NCI-H2107 (cell line): ENCODE results near the gene NSD2.

Experiments
- DNase-seq: peaks from one replicate; lab custom pipeline; 2025; lab: John Stamatoyannopoulos, UW

NSD2 gene

DNA sequence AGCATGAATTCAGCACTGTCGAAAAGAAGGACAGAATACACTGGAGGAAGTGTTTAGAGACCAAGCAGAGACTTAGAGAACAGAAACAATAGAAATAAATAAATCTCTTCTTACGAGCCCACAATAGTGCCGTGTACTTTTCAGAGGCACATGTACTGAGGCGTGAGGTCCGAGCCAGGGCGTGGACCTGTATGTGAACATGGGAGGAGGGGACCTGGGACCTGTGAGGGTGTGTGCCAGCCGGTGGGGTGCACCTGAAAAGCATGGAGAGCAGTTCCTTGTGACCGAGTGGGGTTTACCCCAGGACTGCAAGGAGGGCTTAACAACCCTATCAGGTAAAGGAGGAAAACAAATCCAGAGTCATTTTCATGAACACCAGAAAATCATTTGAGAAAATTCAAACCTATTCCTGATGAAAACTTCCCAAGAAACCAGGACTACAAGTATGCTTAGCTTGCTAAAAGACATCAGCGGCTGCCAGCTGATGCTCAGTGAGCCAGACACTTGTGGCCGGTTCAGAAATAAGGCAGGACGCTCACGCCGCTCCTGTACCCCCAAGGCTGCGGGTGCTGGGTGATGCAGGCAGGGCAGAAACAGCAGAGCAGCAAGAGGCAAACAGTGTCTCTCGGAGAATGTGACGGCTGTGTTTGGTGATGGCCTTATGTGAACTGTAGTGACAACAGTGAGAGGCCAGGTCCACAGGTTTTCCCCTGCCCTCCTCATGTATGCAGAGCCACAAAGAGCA lies 100.4 kb downstream of the NSD2 start:
- no peak for DNase-seq

DNA sequence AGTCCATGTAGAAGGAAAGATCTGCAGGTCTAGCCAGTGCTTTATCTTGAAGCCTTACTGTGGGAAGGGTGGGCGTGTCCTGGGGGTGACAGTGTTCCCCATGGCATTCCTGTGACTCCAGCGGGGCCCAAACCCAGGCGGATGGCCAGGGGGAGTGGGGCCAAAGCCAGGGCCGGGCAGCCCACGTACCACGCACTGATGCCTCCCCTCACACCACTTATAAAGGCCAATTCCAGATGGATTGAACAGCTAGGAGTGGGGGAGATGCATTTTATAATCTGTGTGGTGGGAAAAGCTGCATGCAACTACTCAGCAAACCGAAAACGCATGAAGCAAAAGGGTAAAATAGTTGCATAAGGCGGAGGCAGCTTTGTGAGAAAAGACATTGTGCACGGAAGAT lies 101.2 kb downstream of the NSD2 start:
- no peak for DNase-seq

DNA sequence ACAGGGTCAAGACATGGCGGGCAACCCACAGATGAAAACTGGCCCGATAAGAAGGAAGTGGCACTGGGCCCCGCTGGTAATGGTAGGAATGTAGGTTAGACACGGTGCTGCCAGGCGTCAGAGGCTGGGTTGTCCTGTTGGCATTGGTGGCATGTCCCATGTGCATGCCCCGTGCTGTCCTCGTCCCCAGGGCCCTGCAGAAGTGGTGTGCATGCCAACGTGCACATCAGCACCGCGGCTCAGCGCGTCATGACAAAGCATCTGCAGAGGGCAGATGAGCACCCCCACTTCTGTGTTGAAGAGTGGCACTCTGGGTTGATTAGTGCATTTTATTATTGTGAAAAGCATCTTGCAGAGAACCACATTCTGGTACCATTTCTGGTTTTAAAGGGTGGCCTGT lies 102.0 kb downstream of the NSD2 start:
- DNase-seq: no peak

DNA sequence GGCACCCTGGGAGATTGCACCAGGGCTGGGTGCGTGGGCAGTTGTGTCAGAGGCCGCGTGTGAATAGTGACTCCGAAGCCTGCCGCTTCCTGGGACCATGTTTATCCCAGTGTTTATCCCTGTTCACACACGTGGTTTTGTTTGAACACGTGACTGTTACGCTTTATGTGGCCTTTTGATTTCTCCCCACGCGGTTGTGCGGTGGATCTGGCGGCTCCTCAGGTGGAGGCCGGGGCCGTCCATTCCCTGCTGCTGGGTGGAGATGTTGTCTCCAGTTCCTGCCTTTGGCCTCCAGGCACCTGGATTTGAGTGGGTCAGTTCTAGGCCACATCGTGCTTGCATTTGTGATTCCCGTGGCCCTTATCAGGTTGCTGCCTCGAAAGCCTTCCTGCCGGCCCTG lies 102.5 kb downstream of the NSD2 start:
- no peak for DNase-seq

DNA sequence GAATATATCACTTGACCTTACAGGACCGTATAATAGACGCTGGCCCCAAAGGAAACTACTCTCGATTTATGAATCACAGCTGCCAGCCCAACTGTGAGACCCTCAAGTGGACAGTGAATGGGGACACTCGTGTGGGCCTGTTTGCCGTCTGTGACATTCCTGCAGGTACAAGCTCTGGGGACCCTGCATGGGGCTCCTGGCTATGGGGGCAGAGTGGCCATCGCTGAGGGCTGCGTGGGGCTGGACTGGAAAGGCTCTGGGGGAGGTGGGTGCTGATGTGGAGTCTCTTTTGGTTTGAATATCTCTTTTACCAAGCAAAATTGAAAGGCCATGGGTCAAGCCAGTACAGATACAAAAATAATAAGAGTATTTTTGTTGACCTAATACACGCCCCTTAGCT lies 103.6 kb downstream of the NSD2 start:
- DNase-seq: no peak

DNA sequence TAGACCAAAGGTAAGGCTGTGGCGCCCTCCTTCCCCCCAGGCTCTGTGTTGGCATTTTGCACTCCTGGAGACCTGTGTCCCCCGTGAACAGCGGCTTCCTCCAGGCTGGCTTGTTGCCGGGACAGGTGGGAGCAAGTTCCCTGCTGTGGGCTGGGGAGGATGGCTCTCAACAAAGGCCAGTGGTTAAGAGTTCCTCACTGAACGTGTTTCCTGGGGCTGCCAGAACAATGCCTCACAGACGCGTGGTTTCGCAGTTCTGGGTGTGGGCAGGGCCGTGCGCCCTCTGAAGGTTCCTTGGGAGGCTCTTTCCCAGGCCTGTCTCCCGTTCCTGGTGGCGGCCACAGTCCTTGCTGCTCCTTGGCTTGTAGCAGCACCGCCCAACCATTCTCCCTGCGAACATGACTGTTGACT lies 104.2 kb downstream of the NSD2 start:
- no peak for DNase-seq

DNA sequence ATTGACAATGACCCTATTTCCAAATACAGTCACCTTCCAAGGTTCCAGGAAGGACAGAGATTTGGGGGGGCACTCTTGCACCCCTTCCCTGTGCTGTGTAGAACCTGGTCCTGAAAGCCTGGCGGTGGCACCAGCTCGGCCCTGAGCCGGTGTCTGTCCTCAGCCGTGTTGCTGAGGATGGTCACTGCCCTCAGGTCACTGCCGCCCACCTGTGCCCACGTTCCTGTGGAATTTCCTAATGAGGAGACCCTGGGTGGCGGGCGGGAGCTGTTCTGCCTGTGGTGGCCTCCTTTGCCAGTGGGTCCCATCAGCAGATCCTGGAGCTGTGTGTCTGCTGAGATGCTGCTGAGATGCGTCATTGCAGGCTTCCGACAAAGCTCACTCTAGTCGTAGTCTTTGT lies 104.7 kb downstream of the NSD2 start:
- DNase-seq: no peak

DNA sequence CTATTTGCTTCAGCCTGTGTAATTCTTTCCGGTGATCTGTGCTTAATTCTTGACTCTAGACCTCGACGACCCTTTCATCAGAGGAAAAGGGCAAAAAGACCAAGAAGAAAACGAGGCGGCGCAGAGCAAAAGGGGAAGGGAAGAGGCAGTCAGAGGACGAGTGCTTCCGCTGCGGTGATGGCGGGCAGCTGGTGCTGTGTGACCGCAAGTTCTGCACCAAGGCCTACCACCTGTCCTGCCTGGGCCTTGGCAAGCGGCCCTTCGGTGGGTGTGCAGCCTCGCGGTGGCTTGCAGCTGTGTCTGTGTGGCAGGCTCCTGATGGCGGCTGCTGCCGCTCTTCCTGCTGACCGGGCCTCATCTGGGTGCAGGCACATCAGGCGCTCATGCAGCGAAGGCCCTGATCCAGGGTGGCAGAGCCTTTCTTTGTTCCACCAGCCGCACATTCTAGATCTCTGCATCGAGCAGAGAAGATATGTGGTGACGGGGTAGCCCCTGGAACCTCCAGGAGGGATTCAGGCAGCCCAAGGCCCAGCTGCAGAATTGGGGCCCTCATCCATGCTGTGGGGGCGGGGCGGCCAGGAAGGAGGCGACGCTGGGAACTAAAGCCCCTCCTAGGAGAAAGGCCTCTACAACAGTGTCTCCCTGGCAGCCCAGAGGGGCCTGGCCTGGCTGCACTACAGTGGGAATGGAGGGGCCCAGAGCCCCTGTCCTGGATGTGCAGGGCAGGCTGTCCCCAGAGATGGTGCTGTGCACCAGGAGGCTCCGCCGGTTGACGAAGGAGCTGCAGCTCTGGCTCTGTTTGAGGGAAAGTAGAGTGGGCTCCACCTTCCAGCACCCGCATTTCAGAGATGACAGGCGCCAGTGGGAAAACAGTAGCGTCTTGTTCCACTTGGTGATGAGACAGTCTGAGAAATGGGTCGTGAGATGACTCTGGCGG lies 105.5 kb downstream of the NSD2 start:
- no peak for DNase-seq

DNA sequence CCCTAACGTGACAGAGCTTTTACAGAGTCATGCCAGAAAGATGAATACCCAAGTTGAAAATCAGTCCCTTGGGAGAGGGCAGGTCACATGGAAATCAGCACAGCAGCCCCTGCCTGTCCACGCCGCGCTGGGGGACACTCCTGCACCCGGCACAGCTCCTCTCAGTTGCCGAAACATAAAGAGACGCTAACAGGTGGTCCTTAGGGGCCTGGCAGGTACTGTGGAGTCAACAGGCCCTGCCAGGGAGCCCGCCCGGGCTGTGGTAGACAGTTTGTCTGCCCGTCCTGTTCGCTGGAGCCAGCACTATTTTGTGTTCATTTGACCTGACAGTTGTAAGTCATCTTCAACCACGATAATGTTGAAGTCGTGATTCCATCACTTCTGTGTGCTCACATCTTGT lies 107.0 kb downstream of the NSD2 start:
- no peak for DNase-seq

DNA sequence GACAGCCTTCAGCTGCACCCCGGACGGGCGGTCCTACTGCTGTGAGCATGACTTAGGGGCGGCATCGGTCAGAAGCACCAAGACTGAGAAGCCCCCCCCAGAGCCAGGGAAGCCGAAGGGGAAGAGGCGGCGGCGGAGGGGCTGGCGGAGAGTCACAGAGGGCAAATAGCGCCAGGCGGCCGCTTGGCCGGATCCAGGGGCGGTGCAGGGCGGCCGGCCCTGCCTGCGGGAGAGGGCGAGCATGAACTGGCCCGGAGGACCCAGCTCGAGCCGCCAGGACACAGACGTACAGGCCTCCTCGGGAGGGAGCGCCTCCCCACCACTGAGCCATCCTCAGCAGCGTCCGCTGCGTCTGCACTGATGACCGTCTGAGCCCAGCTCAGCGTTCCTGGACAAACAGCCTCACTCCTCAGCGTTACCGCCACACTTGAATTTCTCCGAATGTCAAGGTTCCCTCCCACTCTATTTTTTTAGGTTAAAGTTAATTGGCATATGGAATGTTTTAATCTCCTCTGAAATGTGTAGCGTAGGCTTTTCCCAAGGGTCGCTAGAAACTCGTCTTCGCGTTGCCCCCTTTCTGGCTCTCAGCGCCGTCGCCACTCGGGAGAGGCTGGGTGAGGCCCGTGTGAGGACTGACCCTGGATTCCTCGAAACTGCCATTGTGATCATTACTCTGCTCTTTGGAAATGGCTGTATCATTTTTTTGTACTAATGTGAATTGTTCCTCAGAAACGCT lies 107.7 kb downstream of the NSD2 start:
- DNase-seq: no peak

DNA sequence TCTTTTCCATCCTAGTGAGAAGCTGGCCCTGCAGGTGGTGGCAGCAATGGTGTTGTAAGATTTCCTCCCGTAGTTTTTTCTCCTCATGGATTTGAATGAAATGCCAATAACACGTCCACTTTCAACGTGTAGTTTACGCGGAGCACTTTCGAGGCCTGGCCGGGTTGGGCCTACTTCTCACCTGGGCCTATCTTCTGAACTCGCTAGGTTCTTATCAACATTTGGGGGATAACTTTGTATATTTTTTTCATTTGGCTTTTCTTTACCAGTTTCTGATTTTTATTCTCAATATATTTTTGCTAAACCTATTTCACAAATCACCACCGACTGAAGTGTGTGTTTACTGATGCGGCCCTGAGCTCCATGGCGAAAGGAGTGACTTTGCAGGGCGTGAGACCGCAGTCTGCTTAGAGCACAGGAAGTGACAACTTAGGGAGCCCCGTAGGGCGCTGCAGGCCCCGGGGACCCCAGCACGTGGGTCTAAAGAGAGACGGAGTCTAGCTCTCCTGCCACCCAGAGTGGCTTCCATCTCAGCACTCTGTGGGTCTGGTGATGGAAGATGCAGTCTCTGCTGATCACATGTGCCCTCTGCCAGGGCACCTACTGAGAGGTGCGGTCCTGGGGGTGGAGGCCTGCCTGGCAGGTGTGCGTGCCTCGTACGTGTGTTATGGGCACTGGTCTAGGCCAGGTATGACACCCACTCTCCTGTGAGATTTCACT lies 108.4 kb downstream of the NSD2 start:
- DNase-seq: no peak

DNA sequence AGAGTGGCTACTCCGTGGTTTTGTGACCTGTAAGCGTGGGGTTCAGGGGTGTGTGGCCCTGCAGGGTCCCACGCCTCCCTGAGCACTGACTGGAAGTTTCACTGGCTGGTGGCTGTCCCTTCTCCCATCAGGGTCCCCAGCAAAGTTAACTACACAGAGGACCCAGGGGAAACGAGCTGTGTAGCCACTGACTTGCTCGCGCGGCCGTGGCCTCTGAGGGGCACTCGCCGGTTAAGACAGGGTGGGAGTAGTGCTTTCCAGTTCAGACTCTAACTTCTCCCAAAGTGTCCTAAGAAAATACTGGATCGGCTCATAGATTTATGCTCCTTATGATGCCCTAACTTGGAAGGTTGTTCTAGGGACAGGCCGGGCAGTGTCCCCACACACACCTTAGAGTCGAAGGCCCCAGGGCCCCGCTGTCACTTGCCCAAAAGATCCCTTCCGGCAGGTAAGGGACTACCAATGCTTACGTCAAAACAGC lies 109.4 kb downstream of the NSD2 start:
- DNase-seq: no peak

DNA sequence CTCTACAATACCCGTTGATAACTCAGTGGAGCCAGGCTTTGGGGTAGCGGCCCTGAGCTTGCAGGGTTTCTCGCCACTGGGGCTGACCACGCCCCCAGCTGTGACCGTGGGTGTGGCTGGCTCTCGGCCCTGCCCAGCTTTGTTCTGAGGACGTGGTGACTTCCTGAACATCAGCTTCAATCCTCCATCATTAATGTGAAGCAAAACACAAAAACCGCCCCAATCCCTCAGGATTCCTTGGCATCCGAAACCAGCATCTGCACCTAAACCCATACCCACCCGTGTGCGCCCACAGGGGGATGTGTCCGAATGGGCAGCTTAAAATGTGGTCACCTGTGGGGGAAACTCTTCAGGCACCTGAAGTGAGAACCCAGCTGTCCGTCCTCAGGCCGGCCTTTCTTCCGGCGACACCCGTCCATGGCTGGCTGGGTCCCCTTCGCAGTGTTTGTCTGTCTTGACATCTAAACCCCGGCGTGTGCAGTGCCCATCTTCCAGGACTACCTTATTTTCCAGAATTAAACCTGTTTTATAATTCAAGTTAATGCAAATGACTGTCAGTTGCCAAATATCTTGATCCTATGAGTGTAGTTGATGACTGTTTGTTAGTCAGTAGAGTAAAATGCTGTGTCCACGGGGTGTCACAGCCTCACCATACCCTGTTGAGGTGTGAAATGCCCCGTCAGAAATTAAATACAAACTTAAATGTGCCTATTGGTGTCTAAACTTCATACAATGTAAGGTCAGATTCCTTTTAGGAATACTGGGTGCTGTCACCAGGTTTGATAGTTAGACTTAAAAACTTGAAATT lies 110.3 kb downstream of the NSD2 start:
- no peak for DNase-seq

DNA sequence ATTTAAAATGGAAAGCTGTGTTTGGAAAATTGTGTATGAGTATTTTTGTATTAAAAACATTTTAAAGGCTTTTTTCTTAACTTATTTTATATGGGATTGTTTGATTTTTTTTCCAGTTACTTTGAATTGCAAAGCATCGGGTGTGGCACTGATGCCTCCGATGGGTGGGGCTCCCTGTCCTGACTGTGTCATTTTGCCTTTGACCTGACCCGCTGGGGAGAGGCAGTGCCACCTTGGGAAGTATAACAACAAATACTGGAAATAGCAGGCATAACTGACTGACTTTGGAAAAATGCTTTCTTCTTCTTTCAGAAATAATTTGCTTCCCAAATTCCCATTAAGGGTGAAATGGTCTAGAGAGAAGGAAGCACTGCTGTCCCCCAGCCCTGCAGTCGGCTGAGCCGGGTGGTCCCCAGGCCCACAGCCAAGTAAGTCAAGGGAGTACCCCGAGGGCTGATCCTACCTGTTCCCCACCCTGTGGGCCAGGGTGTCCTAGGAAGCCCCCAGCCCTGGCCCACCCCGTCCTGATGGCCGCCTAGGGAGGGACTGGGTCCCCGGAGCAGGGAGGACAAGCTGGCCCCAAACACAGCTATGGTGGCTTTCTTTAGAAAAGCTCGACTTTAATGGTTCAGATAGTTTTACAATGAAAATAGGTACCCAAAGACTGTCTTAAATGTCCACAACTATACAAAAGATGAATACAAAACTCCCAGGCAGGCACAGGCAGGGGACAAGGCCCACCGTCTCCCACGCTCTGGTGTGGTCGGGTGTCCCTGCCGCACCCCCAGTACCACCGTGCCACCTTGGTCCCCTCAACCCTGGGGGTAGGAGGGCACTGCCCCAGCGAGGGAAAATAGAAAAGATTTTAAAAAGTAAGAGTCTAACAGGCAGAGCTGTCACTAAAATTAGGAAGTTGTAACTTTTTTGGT lies 111.2 kb downstream of the NSD2 start:
- no peak for DNase-seq

DNA sequence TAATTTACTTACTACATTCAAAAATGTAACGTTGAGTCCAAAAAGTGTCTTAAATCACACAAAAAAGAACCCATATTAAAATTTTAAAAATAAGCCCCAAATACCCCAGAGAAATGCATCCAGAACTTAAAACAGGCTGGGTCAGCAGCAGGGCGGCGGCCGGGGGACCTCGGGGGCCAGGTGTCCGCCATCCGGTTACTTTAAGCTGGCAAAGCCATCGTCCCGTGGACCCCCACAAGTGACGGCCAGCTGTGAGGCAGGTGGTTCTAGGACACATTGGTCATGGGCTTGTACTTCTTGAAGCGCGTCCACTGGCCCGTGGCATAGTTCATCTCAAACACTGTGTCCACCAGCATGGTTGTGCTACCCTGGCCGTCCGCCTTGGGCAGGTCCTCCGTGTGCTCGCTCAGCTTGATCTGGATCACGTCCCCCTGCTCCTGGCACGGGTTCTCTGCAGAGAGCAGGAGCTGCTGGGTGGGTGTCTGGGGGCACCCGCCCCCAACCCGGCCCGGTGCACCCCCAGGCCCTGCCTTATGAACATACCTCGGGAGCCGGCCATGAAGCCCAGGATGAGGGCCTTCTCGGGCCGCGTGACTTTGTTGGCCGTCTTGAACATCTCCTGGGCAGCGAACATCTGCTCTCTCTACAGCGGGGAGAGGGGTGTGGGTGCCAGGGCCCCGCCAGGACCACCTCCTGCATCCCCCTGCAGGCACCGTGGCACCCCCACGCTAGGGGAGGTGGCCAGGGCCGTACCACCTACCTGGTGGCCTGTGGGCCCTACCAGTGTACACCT lies 112.1 kb downstream of the NSD2 start:
- DNase-seq: no peak

DNA sequence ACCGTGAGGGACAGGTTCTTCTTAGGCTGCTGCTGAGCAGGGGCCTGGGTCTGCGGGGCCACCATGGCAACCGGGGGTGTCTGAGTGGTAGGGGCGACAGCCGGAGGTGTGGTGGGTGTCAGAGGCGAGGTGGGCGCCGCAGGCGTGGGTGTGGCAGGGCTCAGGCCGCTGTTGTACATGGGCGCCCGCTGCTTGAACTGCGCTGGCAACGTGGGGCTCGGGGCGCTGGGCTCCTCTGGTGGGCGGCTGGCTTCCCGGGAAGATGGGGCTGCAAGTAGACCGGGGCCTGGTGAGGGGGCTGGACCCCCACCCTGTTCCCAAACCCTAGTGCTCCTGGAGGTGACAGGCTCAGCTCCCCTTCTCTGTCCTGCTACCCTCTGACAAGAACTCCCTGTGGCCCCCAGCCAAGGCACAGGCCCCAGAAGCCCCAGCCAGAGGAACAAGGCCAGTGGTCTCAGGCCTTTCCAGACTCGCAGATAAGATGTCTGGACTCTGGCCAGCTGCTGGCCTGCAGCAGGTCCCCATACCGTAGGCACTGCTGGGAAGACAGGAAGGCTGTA lies 112.7 kb downstream of the NSD2 start:
- no peak for DNase-seq

DNA sequence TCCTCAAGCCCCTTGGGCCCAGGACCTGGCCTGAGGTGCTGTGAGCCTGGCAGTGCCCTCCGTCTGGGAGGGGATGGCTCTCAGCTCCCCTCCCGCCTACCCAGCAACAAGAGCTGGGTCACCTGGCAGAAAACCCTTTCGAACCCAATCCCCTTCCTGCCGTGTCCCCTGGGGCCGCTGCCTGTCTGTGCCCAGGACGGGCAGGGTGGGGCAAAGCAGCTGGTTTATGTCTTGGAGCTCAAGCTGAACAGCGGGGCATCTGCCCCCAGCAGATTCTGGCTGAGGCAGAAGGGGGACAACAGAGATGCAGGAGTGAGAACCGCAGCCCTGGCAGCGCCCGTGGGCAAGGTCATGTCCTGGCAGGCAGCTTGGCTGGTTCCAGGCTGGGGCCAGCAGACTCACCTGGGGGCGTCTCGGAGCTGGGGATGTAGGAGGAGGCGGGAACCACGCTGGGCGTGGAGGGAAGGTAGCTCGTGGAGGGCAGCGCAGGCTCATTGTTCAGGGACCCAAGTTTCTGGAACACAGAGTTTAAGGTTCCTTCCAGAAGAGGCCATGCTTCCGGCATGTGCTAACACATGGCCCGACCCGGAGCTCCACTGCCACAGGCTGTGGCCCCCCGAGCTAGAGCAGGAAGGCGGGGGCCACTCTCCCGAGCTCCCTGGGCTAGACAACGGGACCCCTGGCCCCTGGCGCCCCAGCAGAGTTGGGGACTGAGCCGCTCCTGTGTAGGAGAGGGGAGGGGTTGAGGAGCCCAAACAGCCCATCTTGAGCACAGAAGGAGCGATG lies 113.4 kb downstream of the NSD2 start:
- DNase-seq: no peak

DNA sequence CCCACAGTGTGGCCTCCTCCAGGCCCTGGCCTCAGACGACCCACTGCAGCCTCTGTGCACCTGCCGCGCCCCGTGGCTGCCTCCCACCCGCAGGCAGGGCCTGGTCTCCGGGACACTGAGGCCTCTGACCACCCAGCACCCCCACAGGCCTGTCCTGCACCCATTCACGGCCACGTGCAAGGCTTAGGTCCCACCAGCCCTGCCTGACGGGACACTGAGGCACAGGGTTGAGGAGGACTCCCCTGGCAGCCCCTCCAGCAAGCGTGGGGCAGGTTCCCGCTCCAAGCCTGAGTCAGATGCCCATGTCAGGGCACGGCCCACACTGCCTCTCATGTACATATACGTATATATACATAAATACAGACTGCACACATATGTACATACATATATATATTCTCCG lies 114.1 kb downstream of the NSD2 start:
- no peak for DNase-seq
